ENCODE data around the gene CD320.
A peak's percentile ranks its signal among the peaks of the same experiment; 100 is the strongest.

The CD320 gene

DNA sequence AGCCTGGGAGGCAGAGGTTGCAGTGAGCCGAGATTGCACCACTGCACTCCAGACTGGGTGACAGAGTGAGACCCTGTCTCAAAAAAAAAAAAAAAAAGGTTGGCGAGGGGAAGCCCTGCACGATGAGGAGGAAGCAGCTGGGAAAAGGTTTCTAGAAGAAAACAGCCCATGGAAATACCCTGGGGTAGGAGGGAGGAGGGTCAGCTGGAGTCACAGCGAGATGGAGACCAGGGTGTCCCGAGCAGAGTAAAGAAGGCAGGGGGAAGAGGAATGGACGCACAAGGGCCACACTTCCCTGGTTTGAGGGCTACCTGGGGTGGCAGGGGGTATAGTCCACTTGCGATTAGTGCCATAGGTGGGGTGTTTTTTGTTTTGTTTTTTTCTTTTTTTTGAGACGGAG is 28.5 kb upstream of the CD320 start:
- no peak overlapping the region for H3K4me3 Mint-ChIP-seq

DNA sequence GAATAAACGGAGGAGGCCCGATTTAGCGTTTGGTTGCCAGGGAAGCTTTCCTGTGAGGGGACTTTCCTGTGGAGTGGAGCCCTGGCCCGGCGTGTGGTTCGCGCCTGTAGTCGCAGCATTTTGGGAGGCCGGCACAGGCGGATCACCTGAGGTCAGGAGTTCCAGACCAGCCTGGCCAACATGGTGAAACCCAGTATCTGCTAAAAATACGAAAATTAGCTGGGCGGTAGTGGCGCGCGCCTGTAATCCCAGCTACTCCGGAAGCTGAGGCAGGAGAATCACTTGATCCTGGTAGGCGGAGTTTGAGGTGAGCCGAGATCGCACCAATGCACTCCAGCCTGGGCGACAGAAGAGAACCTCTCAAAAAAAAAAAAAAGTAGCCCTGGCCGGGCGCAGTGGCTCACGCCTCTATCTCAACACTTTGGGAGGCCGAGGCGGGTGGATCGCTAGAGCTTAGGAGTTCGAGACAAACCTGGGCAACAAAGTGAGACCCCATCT is 28.0 kb upstream of the CD320 start:
- Mint-ChIP-seq H3K27me3 (peaks cover 16% of the 10 kb centered on the region), H3K4me1 (ENCODE audit: low read depth) (peaks cover 4% of the 10 kb centered on the region), H3K4me3 (peak overlapping the region; percentile 73), H3K9me3 (ENCODE audit: low read depth) (no peaks in the 10 kb centered on the region), H3K27ac (no peak overlapping the region), H3K36me3 (peaks cover 3% of the 10 kb centered on the region)

More for the DNA sequence above, 28.5 kb upstream of the CD320 start:
- Mint-ChIP-seq H3K36me3 (peaks cover 3% of the 10 kb centered on the region), H3K9me3 (ENCODE audit: low read depth) (no peaks in the 10 kb centered on the region), H3K27me3 (peaks cover 16% of the 10 kb centered on the region), H3K4me1 (ENCODE audit: low read depth) (peaks cover 6% of the 10 kb centered on the region), H3K27ac (no peak overlapping the region)

DNA sequence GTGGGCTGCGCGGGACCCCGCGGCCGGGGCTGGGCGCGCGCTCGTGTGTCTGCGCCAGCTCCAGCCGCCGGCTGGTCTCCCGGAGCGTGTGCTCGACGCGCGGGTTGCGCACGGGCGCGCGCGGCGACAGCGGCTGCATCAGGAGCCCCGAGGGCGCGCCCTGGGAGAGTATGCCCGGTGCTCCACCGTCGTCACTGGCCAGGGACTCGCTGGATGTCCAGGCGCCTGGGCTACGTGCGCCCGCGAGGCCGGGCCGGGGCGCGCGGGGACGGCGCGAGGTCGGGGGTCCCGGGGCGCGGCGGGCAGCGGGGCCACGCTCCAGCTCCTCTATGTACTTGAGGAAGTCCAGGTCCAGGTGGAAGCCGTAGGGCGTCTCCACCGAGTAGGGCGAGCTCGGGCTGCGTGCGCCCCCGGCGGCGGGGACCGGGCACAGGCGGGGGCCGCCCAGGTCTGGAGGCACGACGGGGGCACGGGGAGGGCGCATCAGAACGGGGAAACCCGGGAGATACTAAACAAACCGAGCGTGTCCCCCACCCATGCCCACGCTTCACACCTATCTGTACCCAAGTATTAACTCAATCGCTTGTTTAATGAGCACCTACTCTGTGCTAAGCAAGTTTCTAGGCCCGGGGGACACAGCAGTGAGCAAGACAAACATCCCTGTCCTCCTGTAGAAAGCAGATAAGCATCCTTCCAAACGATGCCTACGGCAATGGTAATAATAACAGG is 27.3 kb upstream of the CD320 start:
- Mint-ChIP-seq H3K4me1 (ENCODE audit: low read depth) (peaks cover 3% of the 10 kb centered on the region), H3K9me3 (ENCODE audit: low read depth) (no peaks in the 10 kb centered on the region), H3K27me3 (peaks cover 16% of the 10 kb centered on the region), H3K27ac (no peak overlapping the region), H3K4me3 (peak overlapping the region; percentile 73), H3K36me3 (peaks cover 3% of the 10 kb centered on the region)

GRCh38 chr19:8334458-8335342 is 26.5 kb upstream of the CD320 start:
- Mint-ChIP-seq H3K27me3 (peaks cover 15% of the 10 kb centered on the region), H3K4me1 (ENCODE audit: low read depth) (peaks cover 3% of the 10 kb centered on the region), H3K36me3 (peaks cover 3% of the 10 kb centered on the region), H3K9me3 (ENCODE audit: low read depth) (no peaks in the 10 kb centered on the region), H3K4me3 (no peak overlapping the region), H3K27ac (no peak overlapping the region)

GRCh38 chr19:8333767-8334457 is 25.8 kb upstream of the CD320 start:
- H3K36me3 Mint-ChIP-seq: peaks cover under 1% of the 10 kb centered on the region
- H3K27me3 Mint-ChIP-seq: peaks cover 13% of the 10 kb centered on the region
- no peaks in the 10 kb centered on the region for H3K9me3 Mint-ChIP-seq (ENCODE audit: low read depth)
- H3K4me3 Mint-ChIP-seq: peak overlapping the region; percentile 35
- peaks cover 3% of the 10 kb centered on the region for H3K4me1 Mint-ChIP-seq (ENCODE audit: low read depth)
- no peak overlapping the region for H3K27ac Mint-ChIP-seq

DNA sequence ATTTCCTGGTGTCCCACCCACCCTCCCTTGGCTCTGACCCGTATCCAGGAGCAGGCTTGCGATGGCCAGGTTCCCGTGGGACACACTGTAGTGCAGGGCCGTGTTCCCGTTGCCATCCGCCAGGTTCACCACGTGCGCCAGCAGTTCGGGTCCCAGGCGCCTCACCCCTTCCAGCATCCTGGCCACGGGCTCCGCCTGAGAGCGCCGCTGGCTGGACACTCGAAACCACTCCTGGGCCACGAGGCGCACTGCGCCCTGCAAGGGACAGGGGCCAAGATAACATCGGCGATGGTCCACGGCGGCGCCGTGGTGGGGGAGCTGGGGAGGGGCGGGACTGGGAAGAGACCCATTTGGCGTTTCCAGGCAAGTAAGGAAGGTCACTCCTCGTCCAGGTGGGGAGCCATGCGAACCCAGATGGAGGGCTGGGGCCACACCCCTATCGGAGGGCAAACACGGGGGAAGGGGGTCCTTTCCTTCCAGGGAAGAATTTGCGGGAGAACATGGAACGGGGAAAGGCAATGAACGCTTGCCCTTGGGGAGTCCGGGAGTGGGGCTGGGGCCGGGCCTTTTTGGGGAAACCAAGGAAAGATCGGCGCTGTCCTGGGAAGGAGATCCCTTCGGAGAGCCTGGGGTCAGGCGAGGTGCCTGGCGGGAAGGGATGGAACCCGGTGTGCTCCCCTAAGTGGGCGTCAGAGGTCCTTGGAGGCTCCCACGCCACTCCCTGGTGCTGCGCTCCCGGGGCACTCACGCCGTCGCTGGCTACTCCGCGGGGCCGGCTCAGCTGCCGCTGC is 25.0 kb upstream of the CD320 start:
- H3K36me3 Mint-ChIP-seq: no peaks in the 10 kb centered on the region
- H3K4me1 Mint-ChIP-seq (ENCODE audit: low read depth): peaks cover 3% of the 10 kb centered on the region
- H3K4me3 Mint-ChIP-seq: no peak overlapping the region
- H3K9me3 Mint-ChIP-seq (ENCODE audit: low read depth): no peaks in the 10 kb centered on the region
- H3K27me3 Mint-ChIP-seq: peaks cover 9% of the 10 kb centered on the region
- no peak overlapping the region for H3K27ac Mint-ChIP-seq

DNA sequence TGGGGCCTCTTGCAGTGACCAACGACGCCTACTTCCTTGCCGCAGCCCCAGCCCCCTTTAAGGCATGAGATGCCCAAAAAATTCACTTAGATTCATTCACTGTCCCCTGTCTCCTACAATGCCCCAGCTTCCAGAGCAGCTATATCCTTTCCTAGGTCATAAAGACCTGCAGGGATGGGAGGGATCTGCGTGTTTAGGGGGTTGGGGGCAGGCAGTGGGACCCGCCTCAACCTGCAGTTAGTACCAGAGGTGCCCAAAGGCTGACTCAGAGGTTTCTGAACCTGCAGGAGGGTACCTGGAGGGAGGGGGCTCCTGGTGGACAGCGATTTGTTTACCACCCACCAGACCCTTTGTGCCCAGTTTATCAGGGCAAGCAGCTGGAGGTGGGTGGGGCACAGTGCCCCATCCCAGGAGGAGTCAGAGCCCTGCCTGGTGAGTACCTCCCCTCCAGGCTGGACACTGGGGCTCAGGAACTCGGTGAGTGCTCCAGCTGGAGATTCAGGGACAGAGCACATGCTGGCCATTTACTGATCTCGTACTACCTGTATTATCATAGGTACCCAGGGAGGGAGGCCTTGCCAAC is 23.2 kb upstream of the CD320 start:
- H3K4me3 Mint-ChIP-seq: no peak overlapping the region
- H3K36me3 Mint-ChIP-seq: no peaks in the 10 kb centered on the region
- H3K27me3 Mint-ChIP-seq: peaks cover 3% of the 10 kb centered on the region
- H3K9me3 Mint-ChIP-seq (ENCODE audit: low read depth): no peaks in the 10 kb centered on the region
- H3K27ac Mint-ChIP-seq: no peak overlapping the region
- H3K4me1 Mint-ChIP-seq (ENCODE audit: low read depth): peaks cover 3% of the 10 kb centered on the region

- no peak overlapping the region for H3K4me3 Mint-ChIP-seq
- no peaks in the 10 kb centered on the region for H3K36me3 Mint-ChIP-seq
- H3K27me3 Mint-ChIP-seq: no peaks in the 10 kb centered on the region
- no peaks in the 10 kb centered on the region for H3K4me1 Mint-ChIP-seq (ENCODE audit: low read depth)
- no peaks in the 10 kb centered on the region for H3K9me3 Mint-ChIP-seq (ENCODE audit: low read depth)
- no peak overlapping the region for H3K27ac Mint-ChIP-seq
Observed at GRCh38 chr19:8329996-8330395, 21.8 kb upstream of the CD320 start.

GRCh38 chr19:8325454-8325853 is 17.3 kb upstream of the CD320 start:
- Mint-ChIP-seq H3K36me3 (peaks cover 4% of the 10 kb centered on the region), H3K9me3 (ENCODE audit: low read depth) (no peaks in the 10 kb centered on the region), H3K4me1 (ENCODE audit: low read depth) (peaks cover 17% of the 10 kb centered on the region), H3K27ac (no peak overlapping the region), H3K4me3 (no peak overlapping the region), H3K27me3 (no peaks in the 10 kb centered on the region)

- H3K4me1 Mint-ChIP-seq (ENCODE audit: low read depth): peaks cover 26% of the 10 kb centered on the region
- peak overlapping the region; percentile 100 for H3K4me3 Mint-ChIP-seq
- no peaks in the 10 kb centered on the region for H3K9me3 Mint-ChIP-seq (ENCODE audit: low read depth)
- H3K27me3 Mint-ChIP-seq: no peaks in the 10 kb centered on the region
- peaks cover 4% of the 10 kb centered on the region for H3K36me3 Mint-ChIP-seq
- peak overlapping the region; percentile 22 for H3K27ac Mint-ChIP-seq
Observed at GRCh38 chr19:8324186-8325050, 16.3 kb upstream of the CD320 start.

- no peaks in the 10 kb centered on the region for H3K27me3 Mint-ChIP-seq
- no peaks in the 10 kb centered on the region for H3K9me3 Mint-ChIP-seq (ENCODE audit: low read depth)
- H3K27ac Mint-ChIP-seq: peak overlapping the region; percentile 22
- H3K36me3 Mint-ChIP-seq: peaks cover 4% of the 10 kb centered on the region
- H3K4me3 Mint-ChIP-seq: peak overlapping the region; percentile 100
- peaks cover 28% of the 10 kb centered on the region for H3K4me1 Mint-ChIP-seq (ENCODE audit: low read depth)
Observed at GRCh38 chr19:8323781-8324185, 15.6 kb upstream of the CD320 start.

DNA sequence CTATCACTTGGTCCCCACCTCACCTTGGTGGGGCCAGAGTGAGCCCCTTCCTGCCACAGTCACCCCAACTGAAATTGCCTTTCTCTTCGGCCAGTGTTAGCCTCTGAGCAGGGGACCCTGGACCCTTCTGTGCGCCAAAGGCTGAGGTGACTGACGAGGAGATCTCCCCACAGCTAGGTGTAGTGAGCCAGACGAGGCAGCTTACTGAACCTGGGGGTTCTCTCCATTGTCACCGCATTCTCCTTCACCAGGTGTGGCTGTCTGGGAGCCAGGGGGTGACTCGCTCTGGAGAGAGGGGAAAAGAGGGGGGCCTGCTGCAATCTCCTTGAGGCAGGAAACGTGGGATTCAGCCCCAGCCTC is 14.5 kb upstream of the CD320 start:
- Mint-ChIP-seq H3K4me1 (ENCODE audit: low read depth) (peaks cover 28% of the 10 kb centered on the region), H3K36me3 (peaks cover 4% of the 10 kb centered on the region), H3K4me3 (peak overlapping the region; percentile 100), H3K9me3 (ENCODE audit: low read depth) (no peaks in the 10 kb centered on the region), H3K27ac (peak overlapping the region; percentile 99), H3K27me3 (no peaks in the 10 kb centered on the region)

DNA sequence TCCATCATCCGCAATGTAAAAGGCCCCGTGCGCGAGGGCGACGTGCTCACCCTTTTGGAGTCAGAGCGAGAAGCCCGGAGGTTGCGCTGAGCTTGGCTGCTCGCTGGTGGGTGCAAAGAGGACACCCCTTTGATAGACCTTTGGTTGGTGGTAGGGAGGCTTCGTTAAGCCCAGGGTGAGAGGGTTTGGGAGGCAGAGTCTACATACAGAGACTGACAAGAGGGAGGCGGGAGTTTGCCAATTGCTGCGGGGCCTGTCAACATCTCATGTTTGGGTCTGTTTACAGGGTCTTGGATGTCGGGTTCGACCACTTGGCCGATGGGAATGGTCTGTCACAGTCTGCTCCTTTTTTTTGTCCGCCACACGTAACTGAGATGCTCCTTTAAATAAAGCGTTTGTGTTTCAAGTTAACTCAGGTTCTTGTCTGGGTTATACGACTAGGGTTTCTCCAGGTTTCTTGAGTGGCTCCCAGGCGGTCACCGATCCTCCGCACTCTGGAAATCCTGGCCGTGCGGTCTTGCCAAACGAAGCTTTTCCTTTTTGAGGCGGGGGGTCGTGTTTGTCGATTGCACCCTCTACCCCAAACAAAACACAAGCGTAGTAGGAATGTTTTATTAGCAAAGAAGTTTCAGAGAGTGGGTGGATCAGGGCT is 14.0 kb upstream of the CD320 start:
- peaks cover 31% of the 10 kb centered on the region for H3K4me1 Mint-ChIP-seq (ENCODE audit: low read depth)

More for the DNA sequence above, 14.0 kb upstream of the CD320 start:
- H3K9me3 Mint-ChIP-seq (ENCODE audit: low read depth): no peaks in the 10 kb centered on the region
- peak overlapping the region; percentile 100 for H3K4me3 Mint-ChIP-seq
- H3K27me3 Mint-ChIP-seq: no peaks in the 10 kb centered on the region
- H3K36me3 Mint-ChIP-seq: peaks cover 4% of the 10 kb centered on the region
- H3K27ac Mint-ChIP-seq: peak overlapping the region; percentile 99

Measured in activated naive CD8-positive, alpha-beta T cell (primary cell).